GM12892 (cell line): ENCODE results near the gene CBL.

Source experiments
- POLR2A ChIP-seq: IDR thresholded peaks from 2 replicates; pipeline ENCODE4 v1.6.1; 2011; ENCODE audit warnings: low read depth, low read length, control low read depth
- POLR2AphosphoS5 ChIP-seq: IDR thresholded peaks from 2 replicates; pipeline ENCODE4 v1.6.1; 2011; ENCODE audit warnings: low read depth, low read length, control low read depth
- TAF1 ChIP-seq: IDR thresholded peaks from 2 replicates; pipeline ENCODE4 v1.6.1; 2011; ENCODE audit warnings: low read depth, mild to moderate bottlenecking, control low read depth, low read length, borderline replicate concordance

GRCh38 chr11:119185981-119186634 is 20.0 kb upstream of the CBL start:
- TF ChIP-seq POLR2A: no peak
- no peak for TF ChIP-seq POLR2AphosphoS5
- TF ChIP-seq TAF1: no peak
